Brain microvascular endothelial cell (primary cell): Measurements from ENCODE around the gene WWOX.

Experiments used
- DNase-seq: peaks from one replicate; pipeline ENCODE4 v3.0.0-alpha.2; 2020
- H3K27ac ChIP-seq: fragments of 250-450 bp; sonication (Bioruptor Pico); 2 replicates; pipeline ENCODE4 v1.5.1; 2020; ENCODE audit warnings: mild to moderate bottlenecking, moderate library complexity
- H3K27me3 ChIP-seq: fragments of 250-450 bp; sonication (Bioruptor Pico); replicated peaks from 2 replicates; pipeline ENCODE4 v1.5.1; 2020; ENCODE audit warnings: mild to moderate bottlenecking
- H3K36me3 ChIP-seq: fragments of 250-450 bp; sonication (Bioruptor Pico); replicated peaks from 2 replicates; pipeline ENCODE4 v1.5.1; 2020; ENCODE audit warnings: mild to moderate bottlenecking
- H3K4me3 ChIP-seq: 2 replicates; pipeline ENCODE4 v1.5.1; 2011; ENCODE audit warnings: low read depth, mild to moderate bottlenecking, control low read depth, low read length, moderate library complexity
- CTCF ChIP-seq: IDR thresholded peaks from 2 replicates; pipeline ENCODE4 v1.5.1; 2011; ENCODE audit warnings: low read depth, mild to moderate bottlenecking, moderate library complexity, low read length, control low read depth, inconsistent platforms; ENCODE audit errors: missing control alignments
- in situ Hi-C: cut with HindIII; loops from 2 replicates; pipeline ENCODE4 v1.10.0; 2017; ENCODE audit warnings: low sequenced_read_pairs, low pct_ligation_motif_present

Gene WWOX

GRCh38 chr16:79168321-79168720, 1068.9 kb downstream of the WWOX start:
- Histone ChIP-seq H3K4me3 (no peak overlapping the region), H3K27ac (no peak overlapping the region), H3K27me3 (no peaks in the 10 kb centered on the region), H3K36me3 (no peaks in the 10 kb centered on the region)
- in situ Hi-C loops: no loop called here
- no peak for DNase-seq
- TF ChIP-seq CTCF: no peak

GRCh38 chr16:79169239-79169638, 1069.8 kb downstream of the WWOX start:
- Histone ChIP-seq H3K27me3 (no peaks in the 10 kb centered on the region), H3K27ac (no peak overlapping the region), H3K4me3 (no peak overlapping the region), H3K36me3 (no peaks in the 10 kb centered on the region)
- in situ Hi-C loops: no loop called here
- DNase-seq: peak; percentile 33
- no peak for TF ChIP-seq CTCF

GRCh38 chr16:79170555-79171246, 1071.2 kb downstream of the WWOX start:
- Histone ChIP-seq H3K36me3 (no peaks in the 10 kb centered on the region), H3K4me3 (no peak overlapping the region), H3K27ac (no peak overlapping the region), H3K27me3 (no peaks in the 10 kb centered on the region)
- no peak for TF ChIP-seq CTCF
- peak; percentile 53 for DNase-seq
- in situ Hi-C loops: no loop called here

GRCh38 chr16:79171504-79171903, 1072.0 kb downstream of the WWOX start:
- no peak for DNase-seq
- in situ Hi-C loops: no loop called here
- no peak overlapping the region for H3K4me3 ChIP-seq
- no peaks in the 10 kb centered on the region for H3K27me3 ChIP-seq
- no peak for TF ChIP-seq CTCF
- H3K36me3 ChIP-seq: no peaks in the 10 kb centered on the region
- no peak overlapping the region for H3K27ac ChIP-seq

- no peak overlapping the region for H3K4me3 ChIP-seq
- no peaks in the 10 kb centered on the region for H3K27me3 ChIP-seq
- no peaks in the 10 kb centered on the region for H3K36me3 ChIP-seq
- no peak for TF ChIP-seq CTCF
- in situ Hi-C loops: no loop called here
- DNase-seq: no peak
- H3K27ac ChIP-seq: no peak overlapping the region
Measured at GRCh38 chr16:79171931-79172705, 1072.7 kb downstream of the WWOX start.
